ENCODE data around the gene UGT1A6. TPM values are rescaled to one million over a fixed set of nuclear protein-coding genes. Genes with fewer than 3 reads are reported as not detected.
"Not testable (repeated sequence)": the region's sequence is repeated elsewhere in the genome, so short reads cannot be mapped to it uniquely, and the experiment has no call there.

Gene UGT1A6
- total RNA-seq, 1 donor from 2014 or later, result 0.32 TPM

GRCh38 chr2:233680361-233681045, 12.2 kb upstream of the UGT1A6 start:
- no peak for DNase-seq
- intact Hi-C loops (cut with DNase I), result no loop called here
- ATAC-seq (ENCODE audit: poor library complexity), result no peak

- no peak for ATAC-seq (ENCODE audit: poor library complexity)
- intact Hi-C loops (cut with DNase I), result no loop called here
- no peak for DNase-seq
Measured at GRCh38 chr2:233681521-233682099, 11.1 kb upstream of the UGT1A6 start, which contains the start of gene UGT1A7. UGT1A7 (plus strand) TSS chr2:233681901; CDS start chr2:233681938, 37 bp downstream.

GRCh38 chr2:233684640-233685039, 8.1 kb upstream of the UGT1A6 start:
- intact Hi-C loops (cut with DNase I), result no loop called here
- DNase-seq, result no peak
- ATAC-seq (ENCODE audit: poor library complexity), result no peak

DNA sequence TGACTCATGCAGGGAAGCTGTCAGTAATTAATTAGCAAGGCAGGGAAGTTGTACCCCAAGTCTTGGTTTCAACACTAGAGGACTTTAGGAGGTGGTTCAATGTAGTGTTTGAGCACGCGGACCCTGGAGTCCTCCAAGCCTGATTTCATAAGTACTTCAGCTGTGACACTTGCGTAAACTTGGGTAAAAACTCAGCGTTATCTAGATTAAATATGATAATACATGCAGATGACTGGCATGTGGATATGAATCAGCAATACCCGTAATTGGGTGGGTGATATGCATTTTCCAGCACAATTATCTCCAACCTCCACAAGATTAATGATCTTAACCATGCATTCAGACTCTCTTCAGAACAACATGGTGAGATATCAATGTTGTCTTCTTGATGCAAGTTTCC, 5.8 kb upstream of the UGT1A6 start:
- DNase-seq, result no peak

GRCh38 chr2:233688341-233688740, 4.3 kb upstream of the UGT1A6 start:
- ATAC-seq (ENCODE audit: poor library complexity) (no peak), DNase-seq (no peak)
- intact Hi-C loops (cut with DNase I), result no loop called here

More for the DNA sequence above, 5.8 kb upstream of the UGT1A6 start:
- ATAC-seq (ENCODE audit: poor library complexity), result no peak
- intact Hi-C loops (cut with DNase I), result no loop called here

DNA sequence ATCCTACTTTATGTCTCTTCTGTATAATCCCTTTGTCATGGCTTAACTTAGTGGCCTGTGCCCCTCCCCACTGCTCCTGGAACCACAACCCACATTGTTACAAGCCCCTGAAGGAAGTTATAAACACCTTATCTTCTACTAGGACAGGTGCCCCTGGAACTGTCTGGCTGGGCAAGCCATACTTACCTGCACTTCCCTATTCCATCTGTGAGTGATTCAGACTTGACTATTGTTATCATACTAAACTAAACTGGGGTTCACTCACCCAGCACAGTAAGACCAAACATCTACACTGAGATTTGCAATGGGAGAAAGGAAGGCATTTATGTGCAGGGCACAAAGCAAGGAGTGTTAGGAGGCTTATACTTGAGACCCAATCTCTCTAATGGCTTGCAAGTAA, 3.7 kb upstream of the UGT1A6 start:
- DNase-seq (no peak), ATAC-seq (ENCODE audit: poor library complexity) (no peak)
- intact Hi-C loops (cut with DNase I), result no loop called here

DNA sequence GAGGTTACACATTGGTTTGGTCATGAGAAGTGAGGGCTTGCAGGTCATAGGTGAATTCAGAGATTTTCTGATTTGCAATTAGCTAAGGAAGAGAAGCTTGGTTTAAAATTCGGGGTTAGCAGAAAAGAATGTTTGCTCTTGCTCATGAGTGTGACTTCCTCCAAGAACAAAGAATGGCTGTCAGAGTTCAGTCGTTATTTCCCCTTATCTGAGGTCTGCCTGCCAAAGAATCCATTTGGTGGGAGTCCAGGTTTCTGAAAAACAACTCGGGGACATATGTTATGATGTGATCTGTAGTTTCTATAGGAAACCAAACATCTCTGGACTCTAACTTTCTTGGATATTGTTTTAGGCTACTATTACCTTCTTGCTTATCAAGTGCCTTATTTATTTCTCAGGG, 3.2 kb upstream of the UGT1A6 start:
- ATAC-seq (ENCODE audit: poor library complexity), result no peak
- intact Hi-C loops (cut with DNase I), result no loop called here
- DNase-seq, result no peak

GRCh38 chr2:233690444-233690843, 2.2 kb upstream of the UGT1A6 start:
- intact Hi-C loops (cut with DNase I), result no loop called here
- DNase-seq (no peak), ATAC-seq (ENCODE audit: poor library complexity) (no peak)

GRCh38 chr2:233691443-233692433, 952 bp upstream of the UGT1A6 start:
- ATAC-seq (ENCODE audit: poor library complexity), result no peak
- DNase-seq, result no peak
- intact Hi-C loops (cut with DNase I), result no loop called here

GRCh38 chr2:233693963-233694362, 1.3 kb downstream of the UGT1A6 start:
- DNase-seq, result no peak
- ATAC-seq (ENCODE audit: poor library complexity), result no peak
- intact Hi-C loops (cut with DNase I), result no loop called here

GRCh38 chr2:233698740-233699139, 6.0 kb downstream of the UGT1A6 start:
- ATAC-seq (ENCODE audit: poor library complexity), result no peak
- DNase-seq, result no peak
- intact Hi-C loops (cut with DNase I), result no loop called here

- ATAC-seq (ENCODE audit: poor library complexity) (no peak), DNase-seq (no peak)
- intact Hi-C loops (cut with DNase I), result no loop called here
Measured at GRCh38 chr2:233699424-233700027, 6.8 kb downstream of the UGT1A6 start.

DNA sequence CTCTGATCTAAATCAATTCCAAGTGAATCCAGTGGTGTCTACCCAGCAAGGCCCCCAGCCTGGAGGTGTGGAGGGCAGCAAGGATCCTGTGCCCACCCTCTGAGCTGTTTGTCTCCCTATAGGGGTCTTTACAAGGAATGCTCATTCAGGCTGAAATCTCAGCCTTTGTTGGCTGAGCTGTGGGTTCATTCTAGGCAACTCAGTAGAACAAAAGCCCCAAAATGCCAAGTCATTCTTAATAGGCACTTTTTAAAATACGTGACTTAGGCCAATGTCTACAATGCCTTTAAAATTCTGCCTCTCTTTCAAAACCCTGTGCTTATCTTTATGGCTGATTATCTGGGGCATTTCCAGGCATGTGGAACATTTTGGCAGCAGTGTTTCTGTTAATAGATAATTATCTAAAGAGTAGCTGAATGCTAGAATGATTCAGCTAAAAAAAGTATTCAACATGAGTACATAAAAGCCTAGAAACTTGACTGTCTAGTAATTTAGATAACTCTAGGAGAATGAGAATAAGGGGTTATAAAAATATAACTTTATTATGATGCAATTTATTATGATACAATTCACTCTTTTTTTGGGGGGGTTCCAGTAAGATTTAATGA, 7.4 kb downstream of the UGT1A6 start:
- intact Hi-C loops (cut with DNase I), result no loop called here
- DNase-seq (no peak), ATAC-seq (ENCODE audit: poor library complexity) (no peak)

- ATAC-seq (ENCODE audit: poor library complexity); DNase-seq; intact Hi-C loops (cut with DNase I): not testable (repeated sequence)
Measured at GRCh38 chr2:233700842-233701241, 8.2 kb downstream of the UGT1A6 start.

GRCh38 chr2:233702238-233702637, 9.5 kb downstream of the UGT1A6 start:
- intact Hi-C loops (cut with DNase I), result no loop called here
- ATAC-seq (ENCODE audit: poor library complexity) (no peak), DNase-seq (no peak)

DNA sequence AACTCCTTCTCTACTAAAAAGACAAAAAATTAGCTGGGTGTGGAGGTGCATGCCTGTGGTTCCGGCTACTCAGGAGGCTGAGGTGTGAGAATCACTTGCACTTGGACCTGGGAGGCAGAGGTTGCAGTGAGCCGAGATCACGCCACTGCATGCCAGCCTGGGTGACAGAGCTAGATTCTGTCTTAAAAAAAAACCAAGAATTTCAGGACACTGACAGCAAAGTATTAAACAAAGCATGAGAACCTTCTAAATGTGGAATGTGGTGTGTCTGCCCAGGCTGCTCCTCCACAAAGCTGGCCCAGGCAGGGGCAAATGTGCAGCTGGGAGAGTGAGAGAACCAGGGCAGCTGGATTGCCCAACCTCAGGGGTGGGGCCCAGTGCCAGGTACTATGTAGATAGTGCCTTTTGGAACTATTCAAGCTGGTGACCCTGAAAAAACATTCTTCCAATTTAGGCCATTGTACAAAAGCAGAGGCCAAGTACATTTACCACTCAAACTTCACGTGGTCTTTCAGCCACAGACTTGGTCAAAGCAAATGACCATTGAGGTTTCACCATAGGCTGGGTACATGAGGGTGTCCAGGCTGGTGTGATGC, 13.3 kb downstream of the UGT1A6 start:
- intact Hi-C loops (cut with DNase I), result no loop called here
- no peak for ATAC-seq (ENCODE audit: poor library complexity)
- DNase-seq, result no peak

DNA sequence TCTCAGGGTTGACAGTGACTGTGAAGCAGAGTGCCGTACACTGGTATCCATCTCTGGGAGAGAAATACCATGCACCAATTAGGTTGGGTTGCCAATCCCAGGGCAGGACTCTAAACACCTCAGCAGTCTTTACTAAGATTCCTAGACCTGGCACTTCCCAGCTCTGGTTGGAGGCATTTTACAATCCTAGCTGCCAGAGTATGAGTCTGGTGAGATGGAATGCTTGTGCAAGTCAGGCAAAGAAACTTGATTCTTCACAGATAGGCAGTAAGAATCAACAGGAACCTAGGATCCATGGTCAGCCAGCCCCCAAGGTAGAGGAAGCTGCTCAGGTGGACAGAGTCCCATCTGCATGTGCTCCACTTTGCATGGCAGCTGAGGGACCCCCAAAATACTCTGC, 14.0 kb downstream of the UGT1A6 start:
- intact Hi-C loops (cut with DNase I), result no loop called here
- no peak for DNase-seq
- ATAC-seq (ENCODE audit: poor library complexity), result no peak

DNA sequence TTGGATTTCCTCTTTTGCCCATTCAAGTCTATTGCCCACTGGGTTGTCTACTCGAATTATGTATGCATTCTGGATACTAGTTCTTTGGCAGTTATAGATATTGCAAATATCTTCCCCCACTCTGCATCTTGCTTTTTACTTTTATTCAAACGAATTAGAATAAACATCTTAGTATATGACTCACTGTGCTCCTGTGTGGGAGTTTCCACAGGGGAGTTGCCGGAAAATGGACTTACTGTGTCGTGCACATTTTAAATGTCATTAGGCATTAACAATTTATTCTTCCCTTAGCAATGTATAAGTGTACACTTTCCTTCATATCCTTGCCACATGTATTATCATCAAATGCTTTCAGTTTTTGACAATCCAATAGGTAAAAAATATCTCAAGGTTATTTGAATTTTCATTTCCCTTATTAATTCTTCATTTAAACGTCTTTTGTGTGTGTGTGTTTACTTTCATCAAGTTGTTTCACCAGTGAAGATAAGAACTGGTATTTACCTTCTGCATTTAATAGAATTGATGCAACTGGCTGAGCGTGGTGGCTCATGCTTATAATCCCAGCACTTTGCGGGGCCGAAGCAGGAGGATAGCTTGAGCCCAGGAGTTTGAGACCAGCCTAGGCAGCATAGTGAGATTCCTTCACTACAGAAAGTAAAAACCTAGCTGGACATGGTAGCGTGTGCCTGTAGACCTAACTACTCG, 15.4 kb downstream of the UGT1A6 start:
- intact Hi-C loops (cut with DNase I), result no loop called here
- ATAC-seq (ENCODE audit: poor library complexity) (no peak), DNase-seq (no peak)
